Common myeloid progenitor, CD34-positive (primary cell): ENCODE measurements around the gene GPR151.

Experiments
- CTCF ChIA-PET: fragments of 350-600 bp; sonication (Branson Sonifier 250); formaldehyde crosslinking; loops from one replicate; lab custom pipeline; 2021; ENCODE audit warnings: antibody characterized with exemption; lab: Charles Lee
- POLR2A ChIA-PET: fragments of 350-600 bp; sonication (Branson Sonifier 250); formaldehyde crosslinking; loops from one replicate; lab custom pipeline; 2021; ENCODE audit warnings: antibody characterized with exemption; lab: Charles Lee
- DNase-seq, 3 donors: peaks; one replicate each; pipeline versions ENCODE4 v3.0.0 to v3.0.0-alpha.2; 2013
- H3K27ac ChIP-seq, 2 experiments: 1 replicate in 1 of 2; 2 replicates in 1 of 2; pipeline ENCODE4 v1.7.0; 2013; ENCODE audit warnings: inconsistent platforms in 2 of 2, low read length in 2 of 2, mild to moderate bottlenecking in 2 of 2, low read depth in 1 of 2, moderate library complexity in 1 of 2; ENCODE audit not compliant: severe bottlenecking in 2 of 2, insufficient read depth in 1 of 2, poor library complexity in 1 of 2
- H3K27me3 ChIP-seq, 5 experiments: replicated peaks in 2 of 5; 1 replicate in 3 of 5; 2 replicates in 2 of 5; pipeline versions ENCODE4 v1.6.1 to v1.7.0; 2013; ENCODE audit warnings: low read length in 4 of 5, mild to moderate bottlenecking in 2 of 5, moderate library complexity in 2 of 5, inconsistent platforms in 1 of 5; ENCODE audit not compliant: insufficient read depth in 5 of 5, control insufficient read depth in 4 of 5
- H3K36me3 ChIP-seq, 4 experiments: 1 replicate in 2 of 4; 2 replicates in 2 of 4; pipeline versions ENCODE4 v1.6.1 to v1.7.0; 2013; ENCODE audit warnings: low read length in 3 of 4, control low read depth in 1 of 4, mild to moderate bottlenecking in 1 of 4; ENCODE audit not compliant: control insufficient read depth in 4 of 4, insufficient read depth in 4 of 4
- H3K4me1 ChIP-seq, 4 experiments: 1 replicate in 3 of 4; 2 replicates in 1 of 4; pipeline versions ENCODE4 v1.6.1 to v1.7.1; 2013; ENCODE audit warnings: low read length in 3 of 4, mild to moderate bottlenecking in 3 of 4, control low read depth in 1 of 4, inconsistent platforms in 1 of 4, moderate library complexity in 1 of 4; ENCODE audit not compliant: control insufficient read depth in 4 of 4, insufficient read depth in 4 of 4; ENCODE audit errors: control extremely low read depth in 1 of 4
- H3K4me3 ChIP-seq, 7 experiments: 1 replicate in 4 of 7; 2 replicates in 3 of 7; pipeline versions ENCODE4 v1.5.1 to v1.7.0; 2013; ENCODE audit warnings: mild to moderate bottlenecking in 7 of 7, low read length in 6 of 7, moderate library complexity in 6 of 7, inconsistent platforms in 2 of 7, low read depth in 2 of 7, control low read depth in 1 of 7; ENCODE audit not compliant: insufficient read depth in 4 of 7, control insufficient read depth in 1 of 7; ENCODE audit errors: extremely low read depth in 1 of 7
- H3K9me3 ChIP-seq, 5 experiments: 1 replicate in 4 of 5; 2 replicates in 1 of 5; pipeline versions ENCODE4 v1.6.1 to v1.7.1; 2013; ENCODE audit warnings: low read length in 4 of 5, mild to moderate bottlenecking in 2 of 5, inconsistent platforms in 1 of 5, low read depth in 1 of 5, moderate library complexity in 1 of 5; ENCODE audit not compliant: control insufficient read depth in 4 of 5, insufficient read depth in 2 of 5; ENCODE audit errors: control extremely low read depth in 1 of 5
- WGBS: methylation state at CpG from one replicate; pipeline ENCODE4 v1.1.5; 2013; ENCODE audit not compliant: insufficient coverage; 5-methylcytosine and 5-hydroxymethylcytosine counted together

GPR151 gene

DNA sequence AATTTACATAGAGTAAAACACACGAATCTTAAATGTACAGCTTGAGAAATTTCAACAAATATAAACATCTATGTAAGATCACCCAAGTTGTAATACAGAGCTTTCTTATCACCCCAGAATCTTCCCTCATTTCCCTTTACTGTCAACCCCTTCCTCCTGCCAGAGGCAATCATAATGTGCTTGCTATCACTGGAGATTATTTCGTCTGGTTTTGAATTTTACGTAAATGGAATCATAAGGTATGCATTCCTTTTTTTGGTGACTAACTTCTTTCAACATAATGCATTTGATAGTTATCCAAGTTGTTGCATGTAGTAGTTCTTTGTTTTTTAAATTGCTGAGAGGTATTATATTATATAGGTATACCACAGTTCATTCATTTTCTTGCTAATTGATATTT is 37.5 kb upstream of the GPR151 start:
- H3K27me3 ChIP-seq = no peaks in the 10 kb centered on the region
- H3K27ac ChIP-seq = no peak overlapping the region
- H3K4me3 ChIP-seq = peak overlapping the region in 1 of 7 experiments; percentile 6
- no peaks in the 10 kb centered on the region for H3K9me3 ChIP-seq
- peaks cover 0 to 4% (median 2%) of the 10 kb centered on the region in 4 experiments for H3K4me1 ChIP-seq
- POLR2A ChIA-PET = no interaction called here
- no peaks in the 10 kb centered on the region for H3K36me3 ChIP-seq
- WGBS = no CpG with 5 or more reads among the region's 3 CpGs
- CTCF ChIA-PET = interaction anchor here (1.8 kb wide), 1 partner anchor 10 kb away, joined by 6 read pairs; no protein-coding TSS in a partner anchor
- peak in 2 of 3 donors; percentile 5 to 24 for DNase-seq

DNA sequence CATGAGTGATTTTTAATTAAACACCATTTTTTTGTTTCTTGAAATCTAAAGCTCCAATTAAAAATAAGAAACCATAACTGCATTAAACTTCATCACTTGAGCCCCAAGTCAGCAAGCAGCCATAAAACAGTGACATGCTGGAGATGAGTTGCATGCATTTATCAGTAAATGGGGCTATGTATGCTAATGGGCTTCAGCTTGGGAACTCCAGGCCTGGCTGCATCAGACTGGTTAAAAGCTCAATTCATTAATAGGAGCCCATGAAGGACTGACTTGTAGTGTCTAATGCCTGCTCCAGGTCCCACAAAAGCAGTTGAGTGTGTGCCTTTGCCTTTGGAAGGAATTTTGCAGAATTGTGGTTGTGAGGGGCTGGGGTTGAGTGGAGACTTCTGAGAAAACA is 33.6 kb upstream of the GPR151 start:
- Histone ChIP-seq H3K4me3 (no peak overlapping the region), H3K9me3 (no peaks in the 10 kb centered on the region), H3K27me3 (no peaks in the 10 kb centered on the region), H3K4me1 (peaks cover 0 to 4% (median 2%) of the 10 kb centered on the region in 4 experiments), H3K36me3 (no peaks in the 10 kb centered on the region), H3K27ac (no peak overlapping the region)
- no peak for DNase-seq
- ChIA-PET CTCF (interaction anchor here (1.3 to 2.3 kb wide), 4 partner anchors 11 to 639 kb away, joined by 3 to 8 read pairs (median 6); no protein-coding TSS in a partner anchor), POLR2A (no interaction called here)

DNA sequence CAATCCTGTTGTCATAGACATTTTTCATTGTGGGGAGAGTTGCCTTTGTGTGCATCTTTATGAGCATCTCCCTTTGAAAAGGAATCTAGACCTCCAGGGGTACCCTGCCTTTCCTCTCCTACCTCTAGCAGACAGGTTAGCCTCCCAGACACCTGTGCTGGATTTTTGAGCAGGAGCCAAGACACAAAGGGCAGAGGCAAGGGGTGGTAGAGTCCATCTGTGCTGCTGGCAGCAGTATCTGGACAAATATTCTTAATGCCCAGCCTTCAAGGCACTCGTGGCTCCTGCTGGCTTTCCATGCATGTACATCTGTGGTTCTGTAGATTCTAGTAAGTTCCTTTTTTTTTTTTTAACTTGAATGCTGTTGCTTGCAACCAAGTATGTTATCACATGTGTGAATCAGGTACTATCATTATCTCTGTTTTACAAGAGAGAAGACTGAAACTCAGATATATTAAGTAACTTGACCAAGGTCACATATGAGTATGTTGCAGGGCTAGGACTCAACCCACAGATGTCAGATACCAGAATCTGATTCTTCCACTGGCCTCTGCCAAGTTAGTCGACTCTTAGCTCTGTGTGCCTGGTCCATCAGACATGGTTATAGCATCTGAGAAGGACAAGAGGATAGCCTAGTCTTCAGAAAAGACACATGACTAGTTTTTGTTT is 32.9 kb upstream of the GPR151 start:
- Histone ChIP-seq H3K4me3 (no peak overlapping the region), H3K9me3 (no peaks in the 10 kb centered on the region), H3K27ac (no peak overlapping the region), H3K27me3 (no peaks in the 10 kb centered on the region), H3K36me3 (no peaks in the 10 kb centered on the region), H3K4me1 (peaks cover 0 to 4% (median 2%) of the 10 kb centered on the region in 4 experiments)
- DNase-seq = no peak
- ChIA-PET POLR2A (no interaction called here), CTCF (interaction anchor here (0.7 to 2.3 kb wide), 6 partner anchors 10 to 1032 kb away, joined by 3 to 8 read pairs (median 6); no protein-coding TSS in a partner anchor)
- 64% methylated on average over 2 of the region's 2 CpGs for WGBS

- Histone ChIP-seq H3K27me3 (peaks cover 0 to 2% (median 0%) of the 10 kb centered on the region in 5 experiments), H3K4me3 (no peak overlapping the region), H3K9me3 (no peaks in the 10 kb centered on the region), H3K4me1 (no peaks in the 10 kb centered on the region), H3K36me3 (no peaks in the 10 kb centered on the region), H3K27ac (no peak overlapping the region)
- ChIA-PET CTCF (interaction anchor here (9.1 kb wide), 1 partner anchor 422 kb away, joined by 105 read pairs; no protein-coding TSS in a partner anchor), POLR2A (no interaction called here)
- DNase-seq = no peak
Measured at GRCh38 chr5:146544232-146544631, 28.2 kb upstream of the GPR151 start.

DNA sequence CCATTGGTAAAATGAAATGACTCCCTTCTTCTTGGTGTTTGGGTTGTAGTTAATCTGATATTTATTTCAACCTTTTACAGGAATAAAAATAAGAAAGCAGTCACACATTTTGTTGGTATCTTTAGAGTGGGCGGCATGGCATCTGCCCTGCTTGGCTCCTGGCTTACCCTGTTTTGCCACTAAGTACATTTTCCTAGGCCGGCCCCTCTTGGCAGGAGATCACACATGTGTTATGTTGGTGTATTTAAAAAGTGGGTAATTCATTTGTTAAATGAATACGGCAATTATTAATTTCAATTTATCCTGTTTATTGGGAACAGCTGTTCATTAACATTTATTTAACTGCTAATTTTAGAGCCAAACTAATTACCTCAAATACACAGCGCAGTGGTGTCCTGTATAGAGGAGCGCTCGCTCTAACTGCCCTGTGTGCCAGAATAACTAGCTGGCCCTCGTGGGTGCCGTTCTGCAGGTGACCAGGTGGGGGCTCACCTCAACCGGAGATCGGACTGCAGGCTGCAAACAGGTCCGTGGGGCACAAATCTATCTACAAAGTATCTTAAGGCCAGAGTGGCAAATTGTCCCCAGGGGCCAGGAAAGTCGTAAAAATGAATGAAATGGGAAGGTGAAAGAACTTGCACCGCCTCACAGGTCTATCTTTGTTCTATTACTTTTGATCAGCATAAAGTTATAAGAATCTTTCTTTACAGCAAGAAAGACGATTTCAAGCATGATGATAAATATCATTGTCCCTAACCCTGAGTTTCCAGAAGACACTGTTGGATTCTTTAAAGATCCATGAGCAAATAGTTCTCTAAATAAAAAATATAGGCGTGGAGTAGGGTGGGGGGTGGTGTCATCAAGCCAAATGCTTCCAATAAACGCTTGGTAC is 26.2 kb upstream of the GPR151 start:
- Histone ChIP-seq H3K36me3 (no peaks in the 10 kb centered on the region), H3K4me1 (no peaks in the 10 kb centered on the region)
- POLR2A ChIA-PET = no interaction called here

GRCh38 chr5:146540414-146540813 is 24.4 kb upstream of the GPR151 start:
- CTCF ChIA-PET = interaction anchor here (1.2 to 9.1 kb wide), 3 partner anchors 9 to 425 kb away, joined by 4 to 105 read pairs (median 12); no protein-coding TSS in a partner anchor
- Histone ChIP-seq H3K4me3 (no peak overlapping the region), H3K27ac (no peak overlapping the region), H3K9me3 (no peaks in the 10 kb centered on the region), H3K36me3 (no peaks in the 10 kb centered on the region), H3K4me1 (no peaks in the 10 kb centered on the region), H3K27me3 (peaks cover 0 to 2% (median 0%) of the 10 kb centered on the region in 5 experiments)
- DNase-seq = no peak
- POLR2A ChIA-PET = no interaction called here
- WGBS = no CpG with 5 or more reads among the region's 2 CpGs

More for the DNA sequence above, 26.2 kb upstream of the GPR151 start:
- DNase-seq = peak; percentile 57 to 73 (median 69)
- peaks cover 0 to 2% (median 0%) of the 10 kb centered on the region in 5 experiments for H3K27me3 ChIP-seq
- H3K9me3 ChIP-seq = no peaks in the 10 kb centered on the region
- no peak overlapping the region for H3K27ac ChIP-seq
- 23% methylated on average over 7 of the region's 16 CpGs for WGBS
- CTCF ChIA-PET = interaction anchor here (0.6 to 9.1 kb wide), 20 partner anchors 9 to 1420 kb away, joined by 3 to 105 read pairs (median 3); no protein-coding TSS in a partner anchor
- H3K4me3 ChIP-seq = no peak overlapping the region
